ENCODE results near the gene NOMO2.
"Not testable (repeated sequence)": the region's sequence is repeated elsewhere in the genome, so short reads cannot be mapped to it uniquely, and the experiment has no call there.

Gene NOMO2

DNA sequence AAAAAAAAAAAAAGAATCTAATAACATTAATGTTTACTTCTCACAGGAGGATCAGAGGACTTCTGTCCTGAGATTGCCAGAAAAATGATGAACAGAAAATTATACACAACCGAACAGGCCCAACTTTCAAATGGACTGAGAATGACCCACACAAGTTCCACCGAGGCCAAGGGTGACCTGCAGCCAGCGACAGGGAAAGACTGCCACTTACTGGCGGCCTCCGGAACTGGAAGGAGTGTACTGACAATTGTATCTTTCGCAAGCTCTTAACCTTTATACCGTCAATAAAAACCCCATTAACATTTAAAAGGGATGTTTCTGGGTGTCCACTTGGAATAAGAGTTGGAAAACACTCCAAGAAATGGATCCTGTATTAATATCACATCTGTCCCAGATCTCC, 63.5 kb downstream of the NOMO2 start:
- not testable (repeated sequence) for DNase-seq

DNA sequence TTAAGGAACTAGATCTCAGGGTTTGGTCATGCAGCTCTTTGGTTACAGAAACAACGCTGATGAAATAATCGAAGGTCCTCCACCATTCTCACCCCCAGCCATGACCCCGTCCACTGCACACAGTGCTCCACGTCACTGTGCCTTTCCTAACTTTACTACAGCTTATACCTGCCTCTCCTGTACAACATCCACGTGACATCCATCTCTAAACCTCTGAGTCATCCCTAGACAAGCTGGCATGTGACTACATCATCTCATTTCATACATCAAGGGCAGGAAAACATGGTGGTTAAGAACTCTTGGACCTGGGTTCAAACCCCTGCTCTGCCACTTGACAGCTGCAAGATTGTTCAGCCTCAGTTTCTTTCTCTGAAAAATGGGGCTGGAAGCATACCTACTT, 64.9 kb downstream of the NOMO2 start:
- not testable (repeated sequence) for DNase-seq

DNA sequence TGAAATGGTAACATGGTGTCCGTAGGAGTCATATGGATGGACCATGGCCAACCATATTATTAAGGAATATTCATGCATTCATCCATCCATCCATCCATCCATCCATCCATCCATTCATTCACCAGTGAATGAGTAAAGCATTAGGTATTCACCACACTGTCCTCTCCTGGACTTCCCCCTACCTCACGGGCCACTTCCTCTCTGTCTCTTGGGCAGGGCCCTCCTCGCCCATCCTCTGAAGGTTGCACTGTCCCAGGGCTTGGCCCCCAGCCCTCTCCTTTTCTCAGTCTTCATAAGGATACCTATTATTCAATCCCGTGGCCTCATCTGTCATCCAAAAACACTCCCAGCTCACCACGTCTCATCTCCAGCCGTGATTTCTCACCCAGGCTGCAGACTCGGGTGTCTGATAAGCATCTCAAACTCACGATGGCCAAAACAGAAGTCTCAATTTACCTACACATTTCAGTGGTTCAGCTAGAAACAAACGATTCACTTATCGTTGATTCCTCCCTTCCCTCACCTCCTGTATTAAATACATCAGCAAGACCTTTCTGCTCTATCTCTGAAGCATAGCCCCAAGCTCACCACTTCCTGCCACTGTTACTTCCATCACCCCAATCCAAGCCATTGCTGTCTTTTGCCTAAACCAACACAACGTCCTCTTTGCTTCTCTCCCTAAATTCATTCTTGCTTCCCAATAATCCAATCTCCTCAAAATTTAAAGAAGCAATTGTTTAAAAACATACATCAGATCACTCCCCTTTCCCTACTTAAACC, 69.6 kb downstream of the NOMO2 start:
- DNase-seq, result not testable (repeated sequence)

DNA sequence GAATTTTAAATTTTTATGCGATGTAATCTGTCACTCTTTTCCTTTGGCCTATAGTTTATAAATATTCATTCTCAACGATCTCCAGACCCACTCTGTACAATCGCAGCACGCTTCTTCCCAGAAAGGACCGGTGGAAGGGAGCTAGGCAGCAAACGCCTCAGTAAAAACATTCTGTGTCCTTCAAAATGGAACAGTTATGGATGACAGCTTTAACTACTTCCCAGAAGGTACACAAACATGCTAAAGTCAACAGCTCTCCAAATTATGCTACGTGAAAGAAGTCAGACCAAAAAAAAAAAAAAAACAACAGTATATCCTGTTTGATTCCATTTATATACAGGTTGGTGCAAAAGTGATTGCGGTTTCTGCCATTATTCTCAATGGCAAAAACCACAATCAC, 125.9 kb downstream of the NOMO2 start:
- not testable (repeated sequence) for DNase-seq

DNA sequence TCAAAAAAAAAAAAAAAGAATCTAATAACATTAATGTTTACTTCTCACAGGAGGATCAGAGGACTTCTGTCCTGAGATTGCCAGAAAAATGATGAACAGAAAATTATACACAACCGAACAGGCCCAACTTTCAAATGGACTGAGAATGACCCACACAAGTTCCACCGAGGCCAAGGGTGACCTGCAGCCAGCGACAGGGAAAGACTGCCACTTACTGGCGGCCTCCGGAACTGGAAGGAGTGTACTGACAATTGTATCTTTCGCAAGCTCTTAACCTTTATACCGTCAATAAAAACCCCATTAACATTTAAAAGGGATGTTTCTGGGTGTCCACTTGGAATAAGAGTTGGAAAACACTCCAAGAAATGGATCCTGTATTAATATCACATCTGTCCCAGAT, 146.1 kb downstream of the NOMO2 start:
- not testable (repeated sequence) for DNase-seq

DNA sequence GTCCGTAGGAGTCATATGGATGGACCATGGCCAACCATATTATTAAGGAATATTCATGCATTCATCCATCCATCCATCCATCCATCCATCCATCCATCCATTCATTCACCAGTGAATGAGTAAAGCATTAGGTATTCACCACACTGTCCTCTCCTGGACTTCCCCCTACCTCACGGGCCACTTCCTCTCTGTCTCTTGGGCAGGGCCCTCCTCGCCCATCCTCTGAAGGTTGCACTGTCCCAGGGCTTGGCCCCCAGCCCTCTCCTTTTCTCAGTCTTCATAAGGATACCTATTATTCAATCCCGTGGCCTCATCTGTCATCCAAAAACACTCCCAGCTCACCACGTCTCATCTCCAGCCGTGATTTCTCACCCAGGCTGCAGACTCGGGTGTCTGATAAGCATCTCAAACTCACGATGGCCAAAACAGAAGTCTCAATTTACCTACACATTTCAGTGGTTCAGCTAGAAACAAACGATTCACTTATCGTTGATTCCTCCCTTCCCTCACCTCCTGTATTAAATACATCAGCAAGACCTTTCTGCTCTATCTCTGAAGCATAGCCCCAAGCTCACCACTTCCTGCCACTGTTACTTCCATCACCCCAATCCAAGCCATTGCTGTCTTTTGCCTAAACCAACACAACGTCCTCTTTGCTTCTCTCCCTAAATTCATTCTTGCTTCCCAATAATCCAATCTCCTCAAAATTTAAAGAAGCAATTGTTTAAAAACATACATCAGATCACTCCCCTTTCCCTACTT, 152.2 kb downstream of the NOMO2 start:
- not testable (repeated sequence) for DNase-seq

DNA sequence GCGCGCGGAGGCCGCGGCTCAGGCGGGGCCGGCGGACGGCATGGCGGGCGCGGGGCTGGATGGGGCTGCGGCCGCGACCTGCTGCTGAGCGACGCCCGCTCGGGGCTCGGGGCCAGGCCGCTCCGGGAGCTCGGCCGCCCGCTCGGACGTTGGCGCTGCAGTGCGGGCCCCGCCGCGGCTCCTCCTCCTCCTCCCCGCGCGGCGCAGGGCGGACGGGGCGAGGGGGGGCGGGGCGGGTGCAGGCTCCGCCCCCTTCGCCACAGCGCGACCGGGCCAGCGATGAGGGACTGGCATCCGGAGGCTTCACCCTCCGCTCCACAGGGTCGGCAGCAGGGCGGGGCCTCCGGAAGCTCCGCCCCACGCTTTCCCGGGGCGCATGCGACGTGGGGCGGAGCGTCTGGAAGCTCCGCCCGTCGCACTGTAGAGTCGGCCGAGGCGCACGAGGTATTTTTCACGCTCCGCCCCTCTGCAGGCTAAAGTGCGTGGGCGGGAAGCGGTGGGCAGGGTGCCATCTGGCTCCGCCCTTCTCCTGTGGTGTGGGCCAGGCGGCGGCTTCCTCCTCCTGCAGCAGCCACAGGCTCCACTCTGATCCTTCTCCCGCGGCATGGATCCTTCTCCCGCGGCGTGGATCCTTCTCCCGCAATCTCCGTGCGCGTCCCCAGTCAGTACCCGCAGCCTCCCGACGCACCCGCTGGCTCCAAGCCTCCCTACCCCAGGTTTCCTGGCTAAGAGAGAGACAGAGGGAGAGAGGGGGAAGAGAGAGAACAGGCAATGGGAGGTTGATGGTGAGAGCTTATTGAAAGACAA, 159.8 kb downstream of the NOMO2 start:
- DNase-seq, result not testable (repeated sequence)

DNA sequence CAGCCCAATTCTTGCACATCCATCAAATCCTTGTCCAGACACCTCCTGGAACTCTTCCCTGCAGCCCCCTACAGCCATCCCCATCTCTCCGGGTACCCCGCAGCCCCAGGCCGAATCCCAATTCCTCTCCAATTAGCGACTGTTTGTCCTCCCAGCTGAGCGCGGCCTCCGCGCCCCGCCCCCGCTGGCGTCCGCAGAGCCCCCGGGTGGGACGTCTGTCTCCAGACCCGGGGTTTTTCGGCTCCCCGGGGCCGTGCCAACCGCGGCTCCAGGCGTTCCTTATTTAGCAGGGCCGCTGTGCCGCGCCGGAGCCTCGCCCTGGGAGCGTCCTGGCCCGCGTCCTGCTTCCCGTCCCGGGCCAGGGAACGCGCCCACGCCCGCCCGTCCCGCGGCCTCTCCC, 160.7 kb downstream of the NOMO2 start:
- DNase-seq, result not testable (repeated sequence)

DNA sequence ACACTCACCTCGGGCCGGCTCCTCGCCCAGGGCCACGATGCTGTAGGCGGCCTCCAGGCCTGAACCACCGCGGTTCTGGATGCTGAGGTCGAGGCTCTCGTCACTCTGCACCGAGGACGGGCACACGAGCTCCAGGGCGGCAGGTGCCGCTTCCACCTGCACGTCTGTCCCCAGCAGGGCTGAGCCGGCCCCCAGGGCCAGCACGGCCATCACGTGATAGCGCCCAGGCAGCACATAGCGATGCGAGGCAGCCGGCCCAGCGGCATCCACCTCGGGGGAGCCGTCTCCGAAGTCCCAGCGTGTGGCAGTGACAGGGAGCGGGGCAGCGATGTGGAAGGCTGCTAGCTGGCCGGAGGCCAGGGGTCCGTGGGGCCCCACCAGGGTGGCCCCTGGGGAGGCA, 167.5 kb downstream of the NOMO2 start:
- not testable (repeated sequence) for DNase-seq

DNA sequence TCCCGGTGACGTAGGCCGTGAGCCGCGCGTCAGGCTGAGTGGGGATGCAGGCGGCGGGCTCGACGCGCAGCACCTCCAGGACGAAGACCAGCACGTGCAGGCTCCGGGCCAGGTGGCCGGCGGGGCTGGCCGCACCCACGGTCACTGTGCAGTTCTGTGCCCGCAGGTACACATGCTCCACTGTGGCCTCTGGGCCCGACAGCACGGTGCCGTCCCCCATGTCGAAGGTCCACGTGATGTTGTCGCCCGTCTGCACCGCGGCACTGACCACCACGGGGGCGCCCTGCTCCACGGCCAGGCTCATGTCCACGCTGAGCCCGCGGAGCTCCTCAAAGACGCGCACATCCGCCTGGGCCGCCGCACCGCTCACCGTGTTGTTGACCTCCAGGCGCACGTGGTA, 174.1 kb downstream of the NOMO2 start:
- DNase-seq, result not testable (repeated sequence)

DNA sequence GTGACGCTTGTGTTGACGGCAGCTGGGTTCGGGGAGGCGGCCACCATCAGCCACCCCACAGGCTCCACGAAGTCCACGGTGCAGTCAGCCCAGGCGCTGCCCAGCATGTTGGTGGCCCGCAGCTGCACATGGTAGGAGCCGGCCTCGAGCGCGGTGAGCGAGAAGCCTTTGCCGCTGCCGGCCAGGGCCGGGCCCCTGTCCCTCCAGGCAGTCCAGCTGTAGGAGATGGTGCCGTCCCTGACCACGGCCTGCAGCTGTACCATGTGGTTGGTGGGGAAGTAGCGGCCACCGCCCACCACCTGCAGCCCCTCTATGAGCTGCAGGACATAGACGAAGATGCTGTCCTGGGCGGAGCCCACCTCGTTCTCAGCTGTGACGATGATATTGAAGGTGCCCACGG, 175.4 kb downstream of the NOMO2 start:
- not testable (repeated sequence) for DNase-seq

DNA sequence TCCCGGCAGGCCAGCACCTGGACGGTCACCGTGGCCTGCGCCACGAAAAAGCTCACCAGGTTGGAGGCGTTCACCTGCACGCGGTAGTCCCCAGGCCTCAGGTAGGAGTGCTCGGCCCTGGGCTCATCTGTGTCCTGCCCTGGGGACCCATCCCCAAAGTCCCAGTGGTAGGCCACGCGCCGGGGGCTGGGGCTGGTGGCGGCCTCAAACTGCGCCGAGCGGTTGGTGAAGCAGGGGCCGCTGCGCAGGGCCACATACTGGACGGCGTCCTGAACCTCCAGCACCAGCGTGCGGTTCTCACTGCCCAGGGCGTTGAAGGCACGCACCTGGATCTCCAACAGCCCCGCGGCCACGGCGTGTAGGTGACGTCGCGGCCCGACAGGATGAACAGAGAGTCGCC, 176.6 kb downstream of the NOMO2 start:
- not testable (repeated sequence) for DNase-seq

DNA sequence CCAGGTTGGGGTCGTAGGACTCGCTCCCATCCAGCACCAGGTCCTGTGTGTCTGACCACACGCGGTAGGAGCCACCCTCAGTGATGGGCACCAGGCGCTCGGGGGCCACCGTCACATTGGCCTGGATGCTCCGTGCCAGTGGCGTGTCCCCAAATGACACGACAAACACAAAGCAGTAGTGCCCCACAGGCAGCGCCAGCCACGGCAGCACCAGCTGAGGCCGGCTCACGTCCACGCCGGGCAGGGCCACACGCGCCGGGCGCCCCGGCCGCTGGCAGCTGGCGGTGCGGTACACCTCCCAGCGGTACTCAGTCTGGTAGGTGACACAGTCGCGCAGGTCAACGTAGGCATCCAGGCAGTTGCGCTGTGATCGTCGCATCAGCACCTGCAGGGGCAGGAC, 177.0 kb downstream of the NOMO2 start:
- DNase-seq, result not testable (repeated sequence)

DNA sequence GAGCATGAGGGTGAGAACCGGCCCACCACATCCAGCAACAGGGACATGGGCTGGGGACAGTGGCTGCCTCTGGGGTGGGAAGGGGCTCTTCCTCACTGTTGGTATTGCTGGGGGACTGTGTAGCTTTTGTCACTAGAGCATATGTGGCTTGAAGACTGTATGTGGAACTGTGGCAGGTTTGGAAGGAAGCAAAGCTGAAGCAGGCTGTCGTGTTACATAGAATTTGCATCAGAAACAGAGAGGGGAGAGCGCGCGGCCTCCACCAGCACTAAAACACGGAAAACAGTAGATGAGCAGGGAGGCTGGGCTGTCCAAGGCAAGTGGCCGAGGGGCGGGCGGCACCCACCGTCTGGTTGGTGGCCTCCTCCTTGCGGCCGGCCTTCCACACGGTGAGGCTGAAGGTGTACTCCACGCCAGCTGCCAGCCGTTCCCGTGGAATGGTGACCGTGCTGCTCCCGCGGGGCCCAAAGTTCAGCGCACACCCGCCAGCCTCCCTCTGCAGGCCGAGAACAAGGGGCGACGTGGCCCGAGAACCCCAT, 177.7 kb downstream of the NOMO2 start:
- DNase-seq, result not testable (repeated sequence)

DNA sequence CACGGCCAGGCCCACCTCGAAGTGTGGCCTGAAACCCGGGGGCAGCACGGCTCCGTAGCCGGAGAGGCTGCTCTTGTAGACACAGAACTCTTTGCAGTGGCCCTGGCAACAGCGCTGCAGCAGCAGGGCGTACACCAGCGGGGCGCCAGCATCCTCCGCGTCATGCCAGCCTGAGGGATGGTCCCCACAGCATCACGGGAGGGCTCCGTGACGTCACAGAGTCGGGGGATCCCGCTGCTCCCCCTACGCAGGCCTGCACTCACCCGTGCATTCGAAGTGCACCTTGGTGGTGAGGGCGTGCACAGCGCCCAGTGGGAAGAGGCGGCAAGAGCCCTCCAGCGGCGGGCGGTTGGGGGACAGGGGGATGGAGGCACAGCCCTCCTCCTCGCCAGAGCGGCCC, 179.2 kb downstream of the NOMO2 start:
- DNase-seq, result not testable (repeated sequence)
